AML-193 (cell line): ENCODE data around the gene GLRX5.

Experiments
- DNase-seq, 2 experiments: peaks; one replicate each; lab custom pipeline; 2025; lab: John Stamatoyannopoulos, UW

GLRX5 gene

DNA sequence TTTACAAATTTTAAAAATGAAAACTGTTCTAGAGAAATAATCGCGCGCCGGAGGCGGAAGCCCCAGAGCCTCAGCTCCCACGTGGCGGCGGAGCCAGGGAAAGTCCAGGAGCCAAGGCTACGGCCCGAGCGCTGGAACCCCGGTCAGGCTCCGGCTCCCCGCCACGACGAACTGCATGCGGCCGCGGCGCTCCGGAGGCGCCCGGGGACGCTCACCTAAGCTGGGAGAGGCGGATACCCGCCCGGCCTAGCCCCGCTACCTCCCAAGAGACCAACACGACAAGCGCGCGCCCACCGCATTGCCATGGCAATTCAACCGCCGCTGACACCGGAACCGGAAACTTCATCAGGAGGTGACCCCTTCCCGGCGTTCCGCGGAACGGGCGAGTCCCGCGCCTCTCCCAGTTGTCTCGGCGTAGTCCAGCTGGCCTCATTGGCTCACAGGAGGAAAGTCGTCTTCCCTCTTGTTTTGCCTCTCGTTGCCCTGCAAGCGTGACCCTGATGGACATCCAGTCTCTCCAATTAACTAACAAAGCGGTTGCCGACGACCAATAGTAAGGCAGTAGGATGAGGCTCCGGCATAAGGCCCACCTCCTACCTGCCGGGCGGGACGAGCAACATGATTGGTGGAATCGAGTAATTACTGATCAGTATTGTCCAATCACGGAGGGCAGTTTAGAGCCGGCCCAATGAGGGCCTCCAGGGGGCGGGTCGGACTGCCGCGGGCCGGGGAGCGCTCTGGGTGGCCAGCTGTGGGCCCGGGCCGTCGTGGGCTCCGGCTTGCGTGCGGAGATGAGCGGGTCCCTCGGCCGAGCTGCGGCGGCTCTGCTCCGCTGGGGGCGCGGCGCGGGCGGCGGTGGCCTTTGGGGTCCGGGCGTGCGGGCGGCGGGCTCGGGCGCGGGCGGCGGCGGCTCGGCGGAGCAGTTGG is at the start of gene GLRX5:
Gene GLRX5 (plus strand): TSS at position 752 of the 927 bp plus-strand sequence. CDS start 40 bp downstream, at position 792.
- peak; percentile 97 to 99 for DNase-seq

DNA sequence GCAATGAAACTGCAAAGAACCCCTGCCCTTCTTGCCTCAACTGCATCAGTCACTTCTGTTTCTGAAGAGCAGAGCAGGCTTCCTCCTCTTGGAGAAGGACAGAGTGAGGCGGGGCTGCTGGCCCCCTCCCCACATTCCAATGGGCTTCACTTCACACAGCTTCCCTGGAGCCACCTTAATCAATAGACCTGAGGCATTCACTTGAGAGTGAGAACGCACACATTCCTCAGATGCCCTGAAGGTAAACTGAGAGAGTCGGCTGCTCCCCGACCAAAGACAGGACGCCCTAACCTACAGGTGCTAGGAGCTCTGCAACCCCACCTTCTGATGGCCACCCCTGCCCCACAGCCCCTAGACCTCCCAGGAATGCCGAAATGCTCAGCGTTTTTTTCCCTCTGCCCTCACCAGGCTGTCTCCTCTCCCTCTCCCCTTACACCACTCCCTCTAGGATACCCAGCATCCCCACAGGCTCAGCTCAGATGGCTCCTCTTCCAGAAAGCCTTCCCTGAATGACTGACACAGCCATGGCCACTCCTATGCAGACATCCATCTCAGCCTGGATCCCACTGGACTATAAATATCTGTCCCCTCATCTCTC is 49.5 kb upstream of the GLRX5 start:
- no peak for DNase-seq

DNA sequence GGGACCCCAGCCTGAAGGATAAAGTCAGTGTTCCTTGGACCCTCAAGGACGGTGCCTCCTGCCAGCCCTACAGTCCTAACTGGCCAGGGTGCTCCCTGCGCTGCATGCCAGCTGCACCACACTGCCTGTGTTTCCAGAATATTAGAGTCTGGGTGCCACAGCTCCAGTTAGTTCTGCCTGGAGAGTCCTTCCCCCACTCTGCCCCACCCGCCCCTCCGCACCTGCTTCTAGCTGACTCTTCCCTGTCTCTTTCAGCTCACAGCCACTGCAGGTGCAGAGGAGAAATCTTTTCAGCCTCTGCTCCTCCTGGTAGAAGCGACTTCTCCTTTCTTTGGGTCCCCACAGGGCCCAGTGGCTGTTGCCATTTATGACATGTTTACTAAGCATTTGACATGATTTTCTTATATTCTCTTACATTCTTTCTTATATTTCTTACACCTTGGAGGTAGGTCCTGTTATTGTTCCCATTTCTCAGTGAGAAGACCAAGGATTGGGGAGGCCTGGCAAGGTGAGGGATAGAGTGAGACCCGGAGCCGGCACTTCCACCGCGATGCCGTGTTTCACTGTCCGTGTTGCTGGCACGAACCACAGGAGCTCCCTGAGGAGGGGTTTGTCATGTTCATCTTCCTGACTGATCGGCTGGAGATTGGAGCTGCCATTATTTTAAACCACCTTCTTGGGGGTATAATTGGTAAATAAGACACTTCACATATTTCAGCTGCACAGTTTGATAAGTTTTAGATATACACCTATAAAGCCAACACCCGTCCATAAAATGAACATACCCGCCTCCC is 47.8 kb upstream of the GLRX5 start:
- DNase-seq: no peak

DNA sequence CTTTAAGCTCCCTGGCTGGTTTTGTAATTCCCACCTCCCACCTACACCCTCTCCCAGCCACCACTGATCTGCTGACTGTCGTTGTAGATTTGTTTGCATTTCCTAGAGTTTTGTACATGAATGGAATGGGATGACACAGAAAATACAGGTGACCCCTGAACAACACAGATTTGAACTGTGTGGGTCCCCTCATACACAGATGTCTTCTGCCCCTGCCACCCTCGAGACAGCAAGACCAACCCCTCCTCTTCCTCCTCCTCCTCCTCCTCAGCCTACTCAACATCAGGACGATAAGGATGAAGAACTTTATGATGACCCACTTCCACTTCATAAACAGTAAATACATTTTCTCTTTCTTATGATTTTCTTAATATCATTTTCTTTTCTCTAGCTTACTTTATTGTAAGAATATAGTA is 47.2 kb upstream of the GLRX5 start:
- DNase-seq: no peak

DNA sequence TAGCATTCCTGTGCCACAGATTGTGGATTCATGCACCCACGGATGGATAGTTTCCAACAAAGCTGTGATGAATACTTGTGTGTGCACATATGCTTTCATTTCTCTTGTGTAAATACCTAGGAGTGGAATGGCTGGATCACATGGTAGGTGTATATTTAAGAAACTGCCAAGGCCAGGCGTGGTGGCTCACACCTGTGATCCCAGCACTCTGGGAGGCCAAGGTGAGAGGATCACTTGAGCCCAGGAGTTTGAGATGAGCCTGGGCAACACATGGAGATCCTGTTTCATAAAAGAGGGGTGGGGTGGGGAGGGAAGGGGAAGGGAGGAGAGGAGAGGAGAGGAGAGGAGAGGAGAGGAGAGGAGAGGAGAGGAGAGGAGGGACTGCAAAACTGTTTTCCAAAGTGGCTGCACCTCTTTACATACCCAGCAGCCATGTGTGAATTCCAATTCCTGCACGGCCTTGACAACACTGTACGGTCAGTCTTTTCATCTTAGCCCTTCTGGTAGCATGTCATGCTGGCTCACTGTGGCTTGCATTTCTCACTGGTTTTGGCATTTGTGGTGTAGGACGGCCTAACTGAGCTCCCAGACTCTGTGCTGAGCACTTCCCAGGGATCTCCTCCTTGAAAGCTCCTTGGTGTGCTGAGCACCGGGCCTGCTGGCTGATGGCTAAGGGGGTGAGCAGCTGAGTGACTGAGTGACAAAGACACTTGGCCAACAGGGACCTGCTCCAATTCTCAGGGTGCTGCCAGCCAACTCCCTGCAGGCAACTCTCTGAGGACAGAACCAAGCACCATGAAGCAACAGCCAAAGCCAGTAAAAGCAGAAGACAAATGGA is 46.3 kb upstream of the GLRX5 start:
- DNase-seq: no peak

DNA sequence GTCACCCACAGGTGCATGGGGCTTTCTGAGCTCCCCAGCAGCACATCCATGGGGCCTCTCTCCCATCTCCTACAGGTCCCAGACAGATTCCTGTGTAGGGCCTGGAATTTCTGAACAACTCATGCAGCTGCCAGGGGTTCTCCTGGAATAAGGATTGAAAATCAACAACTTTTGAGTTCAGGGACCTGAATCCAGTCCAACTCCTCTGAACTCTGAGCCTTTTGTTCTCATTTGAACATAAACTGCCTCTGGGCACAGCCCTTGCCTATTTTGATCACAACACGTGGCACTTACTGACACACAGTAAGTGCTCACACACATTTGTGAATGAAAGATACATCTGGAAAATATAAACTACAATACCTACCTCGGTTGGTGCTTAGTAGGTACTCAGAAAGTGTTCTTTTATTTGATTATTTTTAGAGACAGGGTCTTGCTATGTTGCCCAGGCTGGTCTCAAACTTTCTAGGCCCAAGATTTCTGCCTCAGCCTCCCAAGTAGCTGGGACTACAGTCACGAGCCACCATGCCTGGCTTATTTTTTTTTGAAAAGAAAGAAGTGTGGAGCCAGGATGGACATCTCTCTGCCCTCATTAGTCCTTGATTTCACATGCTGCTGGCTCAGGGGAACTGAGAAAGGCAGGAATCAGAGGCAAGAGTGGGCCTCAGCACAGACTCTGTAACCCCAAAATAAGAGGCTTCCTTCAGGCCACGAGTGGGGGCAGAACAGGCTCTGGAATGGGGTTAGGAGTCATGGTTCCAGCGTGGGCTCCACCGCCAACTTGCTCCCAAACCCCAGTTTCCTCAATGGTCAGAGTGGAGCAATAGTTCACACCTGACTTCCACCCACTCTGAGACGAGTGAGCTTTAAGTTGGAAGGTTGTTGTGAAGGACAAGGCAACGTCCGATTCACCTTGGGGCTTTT is 45.4 kb upstream of the GLRX5 start:
- no peak for DNase-seq

DNA sequence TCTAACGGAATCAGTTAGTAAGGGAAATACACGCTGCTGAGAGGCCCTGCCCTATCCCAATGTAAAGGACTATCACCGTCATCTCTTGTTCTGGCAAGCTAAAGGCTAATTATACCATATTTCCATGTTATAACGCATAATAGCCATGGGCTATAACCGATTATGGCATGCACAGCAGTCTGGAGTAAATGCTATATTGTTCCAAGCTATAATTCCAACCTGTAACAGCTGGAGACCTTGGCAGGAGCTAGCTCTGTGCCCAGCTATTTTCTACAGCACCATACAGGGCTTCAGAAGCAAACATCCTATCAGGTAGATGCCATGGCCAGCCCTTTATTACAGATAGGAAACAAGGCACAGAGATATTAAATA is 44.7 kb upstream of the GLRX5 start:
- DNase-seq: no peak

DNA sequence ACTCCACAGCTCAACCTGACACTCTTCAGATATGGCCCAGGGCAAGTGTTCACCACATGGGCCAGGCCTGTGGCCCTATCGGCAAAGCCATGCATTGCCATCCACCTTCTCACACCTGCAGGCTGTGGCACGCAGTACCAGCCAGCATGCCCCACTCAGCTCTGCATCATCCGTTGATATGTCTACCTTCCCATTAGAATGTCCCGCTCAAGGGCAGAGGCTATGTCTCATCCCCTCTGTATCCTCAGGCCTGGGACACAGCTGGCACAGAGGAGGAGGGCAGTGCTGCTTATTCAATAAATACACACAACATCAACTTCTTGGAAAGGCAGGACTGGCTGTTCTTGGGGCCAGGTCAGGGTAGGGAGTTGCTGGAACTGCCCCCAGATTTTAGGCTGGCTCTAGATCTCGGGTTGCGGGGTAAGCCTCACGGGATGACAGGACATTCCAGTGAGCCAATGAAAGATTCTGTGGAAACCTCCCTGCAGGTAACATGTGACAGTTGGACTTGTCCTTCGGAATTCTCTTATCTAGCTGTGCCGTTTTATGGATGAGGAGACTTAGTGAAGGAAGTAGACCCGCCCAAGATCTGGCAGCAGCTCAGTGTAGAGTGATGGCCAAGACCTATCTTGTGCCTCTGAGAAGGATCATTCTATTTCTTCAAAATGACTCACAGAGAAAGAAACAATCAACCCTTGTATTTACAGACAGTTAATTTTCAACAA is 44.0 kb upstream of the GLRX5 start:
- no peak for DNase-seq

DNA sequence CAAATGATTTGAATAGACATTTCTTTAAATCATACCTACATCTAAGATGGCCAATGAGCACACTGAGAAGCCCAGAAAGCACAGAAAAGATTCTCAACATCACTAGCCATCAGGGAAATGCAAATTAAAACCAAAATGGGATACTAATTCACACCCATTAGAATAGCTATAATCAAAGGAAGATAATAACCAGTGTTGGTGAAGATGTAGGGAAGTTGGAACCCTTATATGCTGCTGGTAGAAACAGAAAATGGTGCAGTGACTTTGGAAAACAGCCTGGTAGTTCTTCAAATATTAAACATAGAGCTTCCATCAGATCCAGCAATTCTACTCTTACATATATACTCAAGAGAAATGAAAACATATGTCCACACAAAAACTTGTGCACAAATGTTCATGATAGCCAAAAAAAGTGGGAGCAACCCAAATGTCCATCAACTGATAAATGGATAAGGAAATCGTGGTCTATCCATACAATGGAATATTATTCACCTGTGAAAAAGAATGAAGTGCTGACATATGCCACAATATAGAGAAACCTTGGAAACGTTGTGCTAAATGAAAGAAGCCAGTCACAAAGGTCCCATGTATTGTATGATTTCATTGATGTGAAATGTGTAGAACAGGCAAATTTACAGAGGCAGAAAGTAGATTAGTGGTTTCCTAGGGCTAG is 42.8 kb upstream of the GLRX5 start:
- no peak for DNase-seq

DNA sequence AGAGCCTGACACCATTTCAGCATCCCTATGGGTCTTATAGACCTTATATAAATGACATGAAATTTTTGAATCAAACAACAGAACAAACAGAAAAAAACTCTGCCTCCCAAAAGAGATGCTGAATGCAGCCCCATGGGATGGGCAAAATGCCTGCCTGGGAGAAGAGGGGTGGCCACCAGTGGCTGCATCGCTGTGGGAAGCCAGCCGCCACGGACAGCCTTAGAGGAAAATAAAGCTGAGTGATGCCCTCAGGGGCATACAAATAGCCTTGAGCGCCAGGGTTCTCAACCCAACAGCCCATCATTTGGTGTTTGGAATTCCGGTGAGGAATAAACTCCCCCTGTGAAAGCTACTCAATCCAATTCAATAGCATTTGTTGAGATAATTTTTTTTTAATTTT is 41.3 kb upstream of the GLRX5 start:
- no peak for DNase-seq

DNA sequence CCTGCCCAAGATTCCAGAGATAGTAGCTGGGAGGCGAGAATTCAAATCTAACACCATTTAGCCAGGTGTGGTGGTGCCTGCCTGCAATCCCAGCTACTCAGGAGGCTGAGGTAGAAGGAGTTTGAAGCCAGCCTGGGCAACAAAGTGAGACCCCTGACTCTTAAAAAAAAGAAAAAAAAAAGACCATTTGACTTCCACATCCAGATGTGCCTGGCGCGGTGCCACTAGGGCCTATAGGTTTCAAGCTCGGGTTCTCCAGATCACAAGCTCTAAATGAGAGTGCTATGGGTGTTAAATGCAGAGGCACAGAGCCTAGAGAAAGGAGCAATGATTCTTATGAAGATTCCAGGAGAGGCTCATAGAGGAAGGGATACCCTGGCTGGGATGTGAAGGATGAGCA is 40.9 kb upstream of the GLRX5 start:
- no peak for DNase-seq

DNA sequence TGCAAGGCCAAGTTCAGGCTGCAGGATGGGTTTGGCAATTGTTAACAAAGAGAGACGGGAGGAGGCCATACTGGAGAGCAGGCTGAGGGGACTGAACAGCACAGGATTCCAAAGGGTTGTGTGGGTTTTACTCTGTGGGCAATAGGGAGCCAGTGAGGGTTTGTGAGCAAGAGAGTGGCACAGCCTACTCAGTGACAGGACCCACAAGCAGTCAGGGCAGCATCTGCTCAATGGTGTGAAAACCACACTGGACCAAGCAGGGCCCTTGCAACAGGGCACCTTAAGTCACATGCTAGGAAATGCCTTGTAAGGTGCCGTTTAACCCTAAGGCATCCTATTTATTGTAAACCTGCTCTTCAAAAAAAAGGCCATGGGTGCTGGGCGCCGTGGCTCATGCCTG is 40.4 kb upstream of the GLRX5 start:
- no peak for DNase-seq

DNA sequence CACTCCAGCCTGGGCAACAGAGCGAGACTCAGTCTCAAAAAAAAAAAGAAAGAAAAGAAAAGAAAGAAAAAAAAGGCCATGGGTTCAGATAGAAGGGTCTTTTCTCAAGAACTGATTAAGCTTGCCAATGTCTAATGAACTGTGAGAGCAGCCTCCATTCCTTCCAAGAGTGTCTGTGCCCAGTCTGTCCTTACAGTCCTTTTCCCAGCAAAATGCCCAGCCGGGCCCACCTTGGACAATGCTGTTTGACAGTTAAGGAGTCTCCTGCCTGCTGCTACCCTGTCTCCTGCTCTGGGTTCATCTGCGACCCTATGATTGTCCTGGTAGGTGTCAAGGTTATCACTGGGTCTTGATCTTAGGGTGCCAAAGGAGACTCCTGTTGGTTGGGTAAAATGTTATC is 39.8 kb upstream of the GLRX5 start:
- no peak for DNase-seq

DNA sequence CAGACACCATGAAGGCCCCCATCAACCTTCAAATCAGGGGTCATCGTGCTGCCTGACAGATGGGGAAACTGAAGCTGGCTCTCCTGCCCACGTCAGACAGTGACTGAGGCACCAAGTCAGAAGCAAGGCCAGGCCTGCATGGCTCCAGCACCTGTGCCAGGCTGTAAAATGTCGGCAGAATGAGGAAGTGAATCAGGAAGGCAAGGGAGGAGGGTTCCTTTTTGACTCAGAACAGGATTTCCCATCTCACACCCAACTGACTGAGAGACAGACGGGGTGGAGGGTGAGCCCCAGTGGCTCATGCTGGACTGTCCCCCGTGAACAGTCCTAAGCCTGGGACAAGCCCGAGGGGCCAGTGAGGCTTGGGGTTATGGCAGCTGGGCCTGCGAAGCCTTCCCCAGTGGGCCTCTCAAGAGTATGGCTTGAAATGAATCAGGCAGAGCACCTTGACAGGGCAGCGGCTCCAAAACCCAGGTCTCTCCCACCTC is 39.3 kb upstream of the GLRX5 start:
- peak; percentile 69 to 73 for DNase-seq

DNA sequence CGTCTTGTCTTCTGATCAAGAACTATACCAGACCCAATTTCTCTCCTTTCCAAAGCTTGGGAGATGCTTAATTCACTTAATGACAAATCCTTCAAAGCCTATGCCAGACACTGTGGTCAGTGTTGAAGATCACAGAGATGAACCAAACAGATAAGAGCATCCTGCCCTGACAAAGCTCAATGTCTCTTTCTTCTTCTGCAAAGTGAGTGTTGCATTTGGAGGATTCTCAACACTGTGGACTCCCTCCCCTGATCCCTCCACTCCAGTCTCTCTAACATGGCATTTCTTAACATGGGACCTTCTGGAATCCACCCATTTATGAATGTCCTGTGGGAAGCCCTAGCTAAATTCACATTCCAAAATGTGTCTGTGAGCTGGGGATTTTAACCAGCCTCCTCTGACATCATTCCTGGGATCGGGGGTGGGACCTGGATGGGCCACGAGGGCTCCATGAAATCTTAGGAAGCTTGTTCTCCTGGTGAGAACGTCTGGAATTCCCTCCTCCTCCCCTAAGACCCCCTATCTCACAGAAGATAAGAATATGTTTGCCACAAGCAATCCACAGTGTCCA is 38.7 kb upstream of the GLRX5 start:
- DNase-seq: no peak

DNA sequence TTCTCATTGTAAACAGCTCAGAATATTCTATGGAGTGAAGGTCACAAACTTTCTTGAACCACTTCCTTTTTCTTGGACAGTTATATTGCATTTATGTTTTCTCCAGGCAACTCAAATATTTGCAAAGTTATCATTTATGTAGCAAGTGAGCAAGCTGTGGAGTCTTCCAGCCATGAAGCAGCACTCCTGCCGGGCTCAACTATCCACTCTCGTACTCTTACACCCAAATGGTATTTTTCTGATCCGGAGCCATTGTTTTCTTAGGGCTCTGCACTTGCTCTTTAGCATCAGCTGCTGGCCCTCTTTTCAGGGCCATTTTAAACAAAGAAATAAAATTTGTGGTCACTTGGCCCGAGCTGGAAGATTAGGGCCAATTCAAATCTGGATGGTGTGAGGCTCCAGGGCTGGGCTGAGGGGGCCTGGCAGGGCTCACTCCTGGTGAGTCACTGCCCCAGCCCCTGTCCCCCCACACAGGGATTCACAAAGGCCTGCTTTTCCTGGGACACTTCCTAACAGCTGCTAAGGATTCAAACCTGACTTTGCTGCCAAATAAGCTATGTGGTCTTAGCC is 38.1 kb upstream of the GLRX5 start:
- peak; percentile 62 to 63 for DNase-seq

DNA sequence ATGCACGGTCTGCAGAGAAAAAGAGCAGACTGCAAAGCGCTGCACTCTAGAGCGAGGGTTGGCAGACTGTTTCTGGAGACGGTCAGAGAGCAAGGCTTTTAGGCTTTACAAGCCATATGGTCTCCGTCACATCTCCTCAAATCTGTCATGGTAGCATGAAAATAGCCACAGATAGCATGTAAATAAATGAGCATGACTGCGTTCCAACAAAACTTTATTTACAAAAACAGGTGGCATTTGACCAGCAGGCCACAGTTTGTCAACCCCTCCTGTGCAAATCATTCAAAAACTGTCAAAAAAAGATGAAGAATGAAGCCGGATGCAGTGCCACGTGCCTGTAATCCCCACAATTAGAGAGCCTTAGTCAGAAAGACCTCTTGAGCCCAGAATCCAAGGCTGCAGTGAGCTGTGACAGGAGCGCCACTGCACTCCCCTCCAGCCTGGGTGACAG is 37.3 kb upstream of the GLRX5 start:
- no peak for DNase-seq

DNA sequence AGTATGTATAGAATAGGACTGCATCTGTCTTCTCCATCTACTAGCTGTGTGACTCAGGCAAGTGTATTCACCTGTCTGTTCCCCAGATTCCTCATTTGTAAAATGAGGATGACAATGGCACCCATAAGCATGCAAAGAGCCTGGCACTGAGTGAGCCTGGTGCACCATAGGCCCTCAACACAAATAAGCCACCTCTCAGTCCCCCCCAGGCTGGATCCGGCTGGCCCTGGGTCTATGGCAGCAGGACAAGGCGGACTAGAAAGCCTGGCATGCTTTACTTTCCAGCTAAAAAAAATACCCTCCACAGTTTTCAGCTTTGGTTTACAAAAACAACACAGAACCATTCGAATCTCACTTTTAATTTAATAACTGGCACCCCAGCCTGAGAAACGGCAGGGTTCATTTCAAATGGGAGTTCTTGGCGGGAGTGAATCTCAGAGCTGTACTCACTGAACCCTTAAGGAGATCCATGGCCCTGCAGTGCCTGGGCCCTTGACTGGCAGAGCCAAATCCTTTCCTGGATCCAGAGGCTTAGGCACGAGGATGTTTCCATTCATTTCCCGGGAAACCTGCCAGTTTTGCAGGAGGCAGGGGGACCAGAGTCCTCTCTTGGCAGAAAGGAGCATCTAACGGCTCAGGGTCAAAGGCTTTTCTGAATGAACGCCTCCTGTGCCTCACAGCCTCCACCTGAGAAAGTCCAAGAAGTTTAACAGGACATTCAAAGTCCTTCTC is 36.1 kb upstream of the GLRX5 start:
- DNase-seq: no peak
